ENCODE results near the gene HCRTR2.
"Not testable (repeated sequence)": the region's sequence is repeated elsewhere in the genome, so short reads cannot be mapped to it uniquely, and the experiment has no call there.

The HCRTR2 gene

DNA sequence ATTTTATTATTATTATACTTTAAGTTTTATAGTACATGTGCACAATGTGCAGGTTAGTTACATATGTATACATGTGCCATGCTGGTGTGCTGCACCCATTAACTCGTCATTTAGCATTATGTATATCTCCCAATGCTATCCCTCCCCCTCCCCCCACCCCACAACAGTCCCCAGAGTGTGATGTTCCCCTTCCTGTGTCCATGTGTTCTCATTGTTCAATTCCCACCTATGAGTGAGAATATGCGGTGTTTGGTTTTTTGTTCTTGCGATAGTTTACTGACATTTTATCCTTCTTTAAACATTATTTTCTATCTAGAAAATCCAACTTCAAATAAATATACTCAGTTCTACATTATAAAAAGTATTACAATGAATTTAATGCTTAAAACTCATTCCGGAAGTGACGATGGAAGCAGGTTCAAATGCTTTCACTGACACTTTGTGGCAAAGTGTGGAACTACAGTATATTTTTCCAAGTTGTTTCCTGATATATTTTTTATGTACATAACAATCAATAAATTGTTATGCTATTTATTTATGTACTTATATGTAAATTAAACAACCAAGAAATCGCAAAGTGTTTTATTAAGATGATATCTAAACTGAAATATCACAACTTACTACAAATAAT lies 66.8 kb downstream of the HCRTR2 start:
- not testable (repeated sequence) for H3K27me3 ChIP-seq; DNase-seq; H3K36me3 ChIP-seq; H3K4me3 ChIP-seq (ENCODE audit: low read depth, low read length); H3K9me3 ChIP-seq; H3K4me1 ChIP-seq
- TF ChIP-seq, protein P1, sequence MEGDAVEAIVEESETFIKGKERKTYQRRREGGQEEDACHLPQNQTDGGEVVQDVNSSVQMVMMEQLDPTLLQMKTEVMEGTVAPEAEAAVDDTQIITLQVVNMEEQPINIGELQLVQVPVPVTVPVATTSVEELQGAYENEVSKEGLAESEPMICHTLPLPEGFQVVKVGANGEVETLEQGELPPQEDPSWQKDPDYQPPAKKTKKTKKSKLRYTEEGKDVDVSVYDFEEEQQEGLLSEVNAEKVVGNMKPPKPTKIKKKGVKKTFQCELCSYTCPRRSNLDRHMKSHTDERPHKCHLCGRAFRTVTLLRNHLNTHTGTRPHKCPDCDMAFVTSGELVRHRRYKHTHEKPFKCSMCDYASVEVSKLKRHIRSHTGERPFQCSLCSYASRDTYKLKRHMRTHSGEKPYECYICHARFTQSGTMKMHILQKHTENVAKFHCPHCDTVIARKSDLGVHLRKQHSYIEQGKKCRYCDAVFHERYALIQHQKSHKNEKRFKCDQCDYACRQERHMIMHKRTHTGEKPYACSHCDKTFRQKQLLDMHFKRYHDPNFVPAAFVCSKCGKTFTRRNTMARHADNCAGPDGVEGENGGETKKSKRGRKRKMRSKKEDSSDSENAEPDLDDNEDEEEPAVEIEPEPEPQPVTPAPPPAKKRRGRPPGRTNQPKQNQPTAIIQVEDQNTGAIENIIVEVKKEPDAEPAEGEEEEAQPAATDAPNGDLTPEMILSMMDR (IDR thresholded peaks at IDR 0.05; ENCODE audit: low read depth, low read length), result peak; percentile 56

DNA sequence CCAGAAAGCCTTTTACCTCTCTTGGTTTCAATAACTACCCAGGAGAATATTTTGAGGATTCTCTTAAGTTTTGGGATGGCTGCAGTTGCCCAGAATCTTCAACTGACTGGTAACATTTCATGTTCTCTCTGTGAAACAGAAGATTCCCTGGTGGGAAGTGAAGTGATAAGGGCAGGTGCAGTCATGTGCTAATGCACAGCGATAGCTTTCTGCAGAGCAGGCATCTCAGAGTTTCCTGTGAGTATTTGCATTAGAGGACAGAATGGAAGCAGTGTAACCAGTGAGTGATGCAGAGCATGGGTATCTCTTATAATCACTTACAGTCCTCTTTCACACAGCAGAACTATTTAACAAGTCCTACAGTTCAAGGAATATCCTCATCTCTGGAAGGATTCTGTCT lies 76.1 kb downstream of the HCRTR2 start:
- no peaks in the 10 kb centered on the region for H3K4me1 ChIP-seq
- H3K27me3 ChIP-seq, result no peaks in the 10 kb centered on the region
- TF ChIP-seq, protein P1 (IDR thresholded peaks at IDR 0.05; ENCODE audit: low read depth, low read length), result no peak
- no peaks in the 10 kb centered on the region for H3K36me3 ChIP-seq
- no peak overlapping the region for H3K4me3 ChIP-seq (ENCODE audit: low read depth, low read length)
- no peak for DNase-seq
- no peaks in the 10 kb centered on the region for H3K9me3 ChIP-seq

DNA sequence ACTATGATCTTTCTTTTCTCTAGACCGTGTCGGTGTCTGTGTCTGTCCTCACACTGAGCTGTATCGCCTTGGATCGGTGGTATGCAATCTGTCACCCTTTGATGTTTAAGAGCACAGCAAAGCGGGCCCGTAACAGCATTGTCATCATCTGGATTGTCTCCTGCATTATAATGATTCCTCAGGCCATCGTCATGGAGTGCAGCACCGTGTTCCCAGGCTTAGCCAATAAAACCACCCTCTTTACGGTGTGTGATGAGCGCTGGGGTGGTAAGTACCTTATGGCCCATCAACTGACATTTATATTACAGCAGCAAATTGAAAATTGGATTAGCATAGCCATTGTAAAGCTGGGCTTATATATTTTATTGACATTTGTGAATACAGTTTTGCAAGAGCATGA lies 80.8 kb downstream of the HCRTR2 start:
- Histone ChIP-seq H3K4me1 (no peaks in the 10 kb centered on the region), H3K4me3 (ENCODE audit: low read depth, low read length) (no peak overlapping the region), H3K36me3 (no peaks in the 10 kb centered on the region), H3K9me3 (no peaks in the 10 kb centered on the region), H3K27me3 (no peaks in the 10 kb centered on the region)
- DNase-seq, result no peak
- TF ChIP-seq, protein P1 (IDR thresholded peaks at IDR 0.05; ENCODE audit: low read depth, low read length), result no peak

DNA sequence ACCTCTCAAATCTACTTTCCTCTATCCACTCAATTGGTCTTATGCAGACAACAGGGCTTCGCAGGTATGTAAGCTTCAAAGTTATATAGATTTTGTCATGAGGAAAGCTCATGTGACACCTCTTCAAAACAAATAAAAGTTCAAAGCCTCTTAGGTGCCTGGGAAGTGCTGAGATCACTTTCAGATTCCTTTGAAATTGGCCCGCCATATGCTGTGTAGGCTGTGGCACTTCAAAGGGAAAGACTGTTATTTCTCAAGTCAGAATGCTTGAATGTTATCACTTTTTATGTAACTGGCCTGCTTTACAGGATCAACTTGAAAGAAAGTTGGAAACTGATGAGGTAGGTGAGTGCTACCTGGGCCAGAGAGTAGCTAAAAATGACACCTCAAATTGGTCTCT lies 85.9 kb downstream of the HCRTR2 start:
- Histone ChIP-seq H3K9me3 (no peaks in the 10 kb centered on the region), H3K36me3 (no peaks in the 10 kb centered on the region), H3K4me3 (ENCODE audit: low read depth, low read length) (no peak overlapping the region), H3K27me3 (no peaks in the 10 kb centered on the region), H3K4me1 (no peaks in the 10 kb centered on the region)
- TF ChIP-seq, protein P1 (IDR thresholded peaks at IDR 0.05; ENCODE audit: low read depth, low read length), result no peak
- no peak for DNase-seq

DNA sequence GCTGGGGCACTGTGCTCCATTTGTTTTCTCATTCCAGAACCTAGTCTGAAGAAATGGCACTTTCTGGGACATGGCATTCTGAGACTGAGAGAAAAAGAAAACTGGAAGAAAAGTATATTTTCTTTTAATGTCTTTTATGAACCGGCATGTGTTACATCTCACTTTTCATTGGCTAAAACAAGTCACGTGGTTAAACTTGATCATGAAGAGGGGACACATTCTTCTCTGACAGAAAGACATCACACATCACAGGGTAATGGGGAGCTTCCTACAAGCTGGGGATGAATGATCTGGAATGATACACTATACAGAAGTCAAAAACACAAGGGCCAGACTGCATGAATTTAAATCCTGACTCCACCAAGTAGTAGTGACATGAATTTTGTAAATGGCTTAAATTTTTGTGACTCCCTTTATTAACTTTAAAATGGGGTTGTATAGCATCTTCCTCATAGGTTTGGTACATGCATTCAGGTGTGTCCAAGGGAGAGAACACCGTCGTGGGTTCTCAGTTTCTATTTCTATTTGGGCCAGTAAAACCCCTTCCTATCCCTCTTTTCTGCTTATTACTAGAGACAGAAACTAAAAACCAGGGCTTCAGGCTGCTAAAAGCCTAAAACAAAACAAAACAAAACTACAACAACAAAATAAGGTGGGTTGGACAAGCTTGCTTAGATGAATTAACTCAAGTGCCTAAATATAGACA lies 91.2 kb downstream of the HCRTR2 start:
- no peak for DNase-seq
- Histone ChIP-seq H3K4me1 (no peaks in the 10 kb centered on the region), H3K9me3 (no peaks in the 10 kb centered on the region), H3K27me3 (no peaks in the 10 kb centered on the region), H3K36me3 (no peaks in the 10 kb centered on the region), H3K4me3 (ENCODE audit: low read depth, low read length) (no peak overlapping the region)
- TF ChIP-seq, protein P1 (IDR thresholded peaks at IDR 0.05; ENCODE audit: low read depth, low read length), result no peak

DNA sequence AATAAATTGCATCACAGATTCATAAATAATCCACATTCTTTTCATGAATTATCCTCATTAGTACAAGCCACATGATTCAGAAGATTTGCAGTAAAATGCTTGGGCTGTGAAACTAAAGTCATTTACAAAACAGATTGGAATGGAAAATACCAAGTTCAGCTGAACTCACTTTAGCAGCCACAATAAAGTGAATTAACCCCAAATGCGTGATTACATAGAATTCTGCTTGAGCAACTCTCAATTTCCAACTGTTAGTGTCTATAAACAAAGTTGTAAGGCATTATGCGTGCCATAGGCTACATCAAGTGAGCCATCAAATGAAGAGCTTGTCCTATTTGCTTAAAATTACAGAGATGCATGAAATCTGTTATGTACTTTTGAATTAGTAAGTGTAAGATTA lies 92.6 kb downstream of the HCRTR2 start:
- Histone ChIP-seq H3K9me3 (no peaks in the 10 kb centered on the region), H3K4me3 (ENCODE audit: low read depth, low read length) (no peak overlapping the region), H3K36me3 (no peaks in the 10 kb centered on the region), H3K27me3 (no peaks in the 10 kb centered on the region), H3K4me1 (no peaks in the 10 kb centered on the region)
- DNase-seq, result no peak
- TF ChIP-seq, protein P1 (IDR thresholded peaks at IDR 0.05; ENCODE audit: low read depth, low read length), result no peak

Measured in BE2C (cell line).